DND-41 (cell line): ENCODE measurements around the gene XRCC2.

Source experiments
- ATAC-seq: fragments of 200-7000 bp; cut with Tn5 transposase; 3 replicates; pipeline ENCODE4 v1.9.1; 2021; ENCODE audit warnings: low read depth; ENCODE audit not compliant: insufficient read depth
- DNase-seq: peaks from one replicate; pipeline ENCODE4 v3.0.0-alpha.2; 2020
- H2AFZ ChIP-seq: 2 replicates; pipeline ENCODE4 v1.6.0; 2012; ENCODE audit warnings: low read depth, low read length
- H3K27ac ChIP-seq: 2 replicates; pipeline ENCODE4 v1.5.1; 2012; ENCODE audit warnings: low read length, inconsistent platforms
- H3K27me3 ChIP-seq: fragments of 200-600 bp; sonication (generic); 2 replicates; pipeline ENCODE4 v1.6.0; 2012; ENCODE audit warnings: low read length, mild to moderate bottlenecking, inconsistent platforms; ENCODE audit not compliant: insufficient read depth, poor library complexity
- H3K36me3 ChIP-seq: 2 replicates; pipeline ENCODE4 v1.5.1; 2012; ENCODE audit warnings: low read length, inconsistent platforms; ENCODE audit not compliant: insufficient read depth
- H3K4me1 ChIP-seq: 2 replicates; pipeline ENCODE4 v1.5.1; 2012; ENCODE audit warnings: mild to moderate bottlenecking, low read length; ENCODE audit not compliant: insufficient read depth
- H3K4me2 ChIP-seq: 2 replicates; pipeline ENCODE4 v1.6.0; 2012; ENCODE audit warnings: mild to moderate bottlenecking, moderate library complexity, low read length, inconsistent platforms; ENCODE audit not compliant: insufficient read depth
- H3K4me3 ChIP-seq, 2 experiments: fragments of 200-600 bp in 1 of 2; shearing (Covaris generic) in 1 of 2; 2 replicates each; pipeline ENCODE4 v1.5.1; 2012 to 2016; ENCODE audit warnings: inconsistent platforms in 2 of 2, low read length in 2 of 2, mild to moderate bottlenecking in 2 of 2, low read depth in 1 of 2, moderate library complexity in 1 of 2
- H3K79me2 ChIP-seq: 2 replicates; pipeline ENCODE4 v1.6.0; 2012; ENCODE audit warnings: low read length, inconsistent platforms; ENCODE audit not compliant: insufficient read depth
- H3K9ac ChIP-seq: 2 replicates; pipeline ENCODE4 v1.6.0; 2012; ENCODE audit warnings: low read depth, mild to moderate bottlenecking, inconsistent platforms, low read length, moderate library complexity
- H3K9me3 ChIP-seq: 2 replicates; pipeline ENCODE4 v1.5.1; 2012; ENCODE audit warnings: low read length, moderate library complexity, mild to moderate bottlenecking, inconsistent platforms; ENCODE audit not compliant: insufficient read depth, severe bottlenecking
- H4K20me1 ChIP-seq: 2 replicates; pipeline ENCODE4 v1.6.0; 2012; ENCODE audit warnings: low read length; ENCODE audit not compliant: insufficient read depth
- EZH2 ChIP-seq: IDR thresholded peaks from 3 replicates; pipeline ENCODE4 v1.6.1; 2012; ENCODE audit warnings: borderline replicate concordance, low read depth, mild to moderate bottlenecking, moderate library complexity, low read length, inconsistent platforms; ENCODE audit not compliant: severe bottlenecking
- TF ChIP-seq, protein P1 (sequence below): IDR thresholded peaks from 2 replicates; pipeline ENCODE4 v1.5.1; 2012; ENCODE audit warnings: borderline replicate concordance, low read length, moderate library complexity, mild to moderate bottlenecking; ENCODE audit not compliant: poor library complexity, severe bottlenecking; ENCODE audit errors: extremely low read depth

XRCC2 gene

DNA sequence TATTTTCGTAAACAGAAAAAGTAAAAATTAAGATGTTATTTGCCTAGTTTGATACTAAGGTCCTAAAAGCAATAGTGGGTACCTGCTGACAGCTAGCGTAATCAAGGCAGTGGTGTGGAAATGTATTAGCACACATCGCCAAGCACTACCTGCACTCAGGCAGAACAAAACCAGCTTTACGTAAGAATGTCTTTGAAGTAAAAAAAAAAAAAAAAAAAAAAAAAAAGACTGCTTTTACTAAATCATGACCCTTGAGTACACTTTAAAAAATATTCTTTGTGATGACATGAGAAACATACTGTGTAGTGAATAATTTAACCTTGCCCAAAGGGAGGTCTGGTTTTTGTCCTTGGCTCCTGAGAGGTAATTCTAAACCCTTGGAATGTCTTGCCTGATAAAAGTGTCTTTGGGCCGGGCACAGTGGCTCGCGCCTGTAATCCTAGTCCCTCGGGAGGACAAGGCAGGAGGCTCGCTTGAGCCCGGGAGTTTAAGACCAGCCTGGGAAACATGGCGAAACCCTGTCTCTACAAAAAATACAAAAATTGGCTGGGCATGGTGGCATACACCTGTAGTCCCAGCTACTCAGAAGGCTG lies 12.7 kb downstream of the XRCC2 start:
- Histone ChIP-seq H3K36me3 (peaks cover 66% of the 10 kb centered on the region), H3K4me3 (no peak overlapping the region), H2AFZ (no peak overlapping the region), H3K9ac (no peak overlapping the region), H4K20me1 (peaks cover 73% of the 10 kb centered on the region), H3K27me3 (no peaks in the 10 kb centered on the region), H3K9me3 (no peaks in the 10 kb centered on the region), H3K4me1 (no peaks in the 10 kb centered on the region), H3K27ac (no peak overlapping the region), H3K4me2 (no peak overlapping the region), H3K79me2 (peaks cover 98% of the 10 kb centered on the region)
- DNase-seq (no peak), ATAC-seq (no peak)
- no peak for TF ChIP-seq EZH2
- TF ChIP-seq, protein P1, sequence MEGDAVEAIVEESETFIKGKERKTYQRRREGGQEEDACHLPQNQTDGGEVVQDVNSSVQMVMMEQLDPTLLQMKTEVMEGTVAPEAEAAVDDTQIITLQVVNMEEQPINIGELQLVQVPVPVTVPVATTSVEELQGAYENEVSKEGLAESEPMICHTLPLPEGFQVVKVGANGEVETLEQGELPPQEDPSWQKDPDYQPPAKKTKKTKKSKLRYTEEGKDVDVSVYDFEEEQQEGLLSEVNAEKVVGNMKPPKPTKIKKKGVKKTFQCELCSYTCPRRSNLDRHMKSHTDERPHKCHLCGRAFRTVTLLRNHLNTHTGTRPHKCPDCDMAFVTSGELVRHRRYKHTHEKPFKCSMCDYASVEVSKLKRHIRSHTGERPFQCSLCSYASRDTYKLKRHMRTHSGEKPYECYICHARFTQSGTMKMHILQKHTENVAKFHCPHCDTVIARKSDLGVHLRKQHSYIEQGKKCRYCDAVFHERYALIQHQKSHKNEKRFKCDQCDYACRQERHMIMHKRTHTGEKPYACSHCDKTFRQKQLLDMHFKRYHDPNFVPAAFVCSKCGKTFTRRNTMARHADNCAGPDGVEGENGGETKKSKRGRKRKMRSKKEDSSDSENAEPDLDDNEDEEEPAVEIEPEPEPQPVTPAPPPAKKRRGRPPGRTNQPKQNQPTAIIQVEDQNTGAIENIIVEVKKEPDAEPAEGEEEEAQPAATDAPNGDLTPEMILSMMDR: no peak

DNA sequence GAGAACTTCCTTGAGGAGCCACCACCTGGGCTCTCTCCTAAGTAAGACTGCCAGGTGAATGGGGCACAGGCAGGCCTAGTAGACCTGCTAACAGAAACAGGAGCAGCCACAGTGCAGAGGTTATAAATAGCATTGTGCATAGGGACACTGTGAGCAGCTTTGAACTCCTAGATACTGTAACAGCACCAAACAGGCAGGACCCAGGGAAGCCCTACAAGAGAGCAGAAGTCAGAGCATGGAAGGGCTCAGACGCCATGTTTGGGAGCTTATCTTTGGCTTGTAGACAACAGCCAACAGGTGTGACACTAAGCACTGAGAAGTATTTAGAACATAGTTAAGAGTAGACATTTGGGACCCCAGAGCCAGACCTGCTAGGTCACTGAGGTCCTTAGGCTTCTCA lies 14.5 kb downstream of the XRCC2 start:
- ATAC-seq (peak; percentile 29; the same call in 1 of the 3 replicates), DNase-seq (no peak)
- TF ChIP-seq, protein P1: no peak
- no peak for TF ChIP-seq EZH2
- Histone ChIP-seq H3K9me3 (no peaks in the 10 kb centered on the region), H3K27me3 (no peaks in the 10 kb centered on the region), H3K9ac (no peak overlapping the region), H3K4me2 (no peak overlapping the region), H3K4me1 (no peaks in the 10 kb centered on the region), H2AFZ (no peak overlapping the region), H3K79me2 (peaks cover 94% of the 10 kb centered on the region), H3K27ac (no peak overlapping the region), H3K36me3 (peaks cover 66% of the 10 kb centered on the region), H4K20me1 (peaks cover 61% of the 10 kb centered on the region), H3K4me3 (no peak overlapping the region)

DNA sequence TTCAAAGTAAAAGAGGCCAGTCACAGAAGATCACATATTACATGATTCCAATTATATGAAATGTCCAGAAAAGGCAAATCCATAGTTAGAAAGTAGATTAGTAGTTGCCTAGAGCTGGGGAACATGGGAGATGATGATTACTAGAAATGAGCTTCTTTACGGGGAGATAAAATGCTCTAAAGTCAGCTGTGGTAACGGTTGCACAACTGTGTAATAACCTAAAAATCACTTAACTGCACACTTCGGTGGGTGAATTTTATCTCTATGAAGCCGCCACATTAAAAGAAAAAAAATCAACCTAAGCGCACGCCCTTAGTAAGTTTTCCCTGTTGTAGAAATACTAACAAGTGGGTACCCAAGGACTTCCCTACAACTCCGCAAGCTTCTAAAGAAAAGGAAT lies 15.9 kb downstream of the XRCC2 start:
- H3K36me3 ChIP-seq: peaks cover 71% of the 10 kb centered on the region
- H3K9ac ChIP-seq: no peak overlapping the region
- H3K27ac ChIP-seq: no peak overlapping the region
- no peaks in the 10 kb centered on the region for H3K27me3 ChIP-seq
- DNase-seq: no peak
- TF ChIP-seq EZH2: no peak
- TF ChIP-seq, protein P1: no peak
- H3K4me2 ChIP-seq: no peak overlapping the region
- H3K9me3 ChIP-seq: no peaks in the 10 kb centered on the region
- no peaks in the 10 kb centered on the region for H3K4me1 ChIP-seq
- H4K20me1 ChIP-seq: peaks cover 63% of the 10 kb centered on the region
- no peak overlapping the region for H2AFZ ChIP-seq
- H3K4me3 ChIP-seq: no peak overlapping the region
- H3K79me2 ChIP-seq: peaks cover 93% of the 10 kb centered on the region
- ATAC-seq: no peak
